Activated B cell treated with CpG ODN at 0.5 μM for 24 hours (primary cell): ENCODE results near the gene OSBPL1A. TPM values are rescaled to one million over a fixed set of nuclear protein-coding genes. Genes with fewer than 3 reads are reported as not detected.

ENCODE experiments used
- ATAC-seq: fragments of 200-7000 bp; cut with Tn5 transposase; one replicate; pipeline ENCODE4 v1.10.0; 2021; ENCODE audit warnings: low read depth, mild to moderate bottlenecking, moderate library complexity
- CTCF ChIA-PET: fragments of 350-600 bp; sonication (Branson Sonifier 250); formaldehyde crosslinking; loops from one replicate; lab custom pipeline; 2021; ENCODE audit warnings: antibody characterized with exemption; lab: Charles Lee
- POLR2A ChIA-PET: fragments of 350-600 bp; sonication (Branson Sonifier 250); formaldehyde crosslinking; loops from one replicate; lab custom pipeline; 2021; ENCODE audit warnings: antibody characterized with exemption; lab: Charles Lee
- DNase-seq: peaks from one replicate; pipeline ENCODE4 v3.0.0; 2022
- H3K27ac Mint-ChIP-seq: one replicate; pipeline ENCODE4 v1.8.0; 2020; ENCODE audit warnings: mixed read lengths
- H3K27me3 Mint-ChIP-seq: one replicate; pipeline ENCODE4 v1.8.0; 2021; ENCODE audit warnings: mixed read lengths
- H3K36me3 Mint-ChIP-seq: one replicate; pipeline ENCODE4 v1.8.0; 2021; ENCODE audit warnings: low read depth, mixed read lengths
- H3K4me1 Mint-ChIP-seq: one replicate; pipeline ENCODE4 v1.8.0; 2021; ENCODE audit warnings: mixed read lengths
- H3K4me3 Mint-ChIP-seq: one replicate; pipeline ENCODE4 v1.8.0; 2020; ENCODE audit warnings: mild to moderate bottlenecking, mixed read lengths
- H3K9me3 Mint-ChIP-seq: one replicate; pipeline ENCODE4 v1.8.0; 2020; ENCODE audit warnings: mixed read lengths
- CTCF ChIP-seq: fragments of 200-600 bp; IDR thresholded peaks from one replicate; pipeline ENCODE4 v1.8.0; 2022; ENCODE audit warnings: antibody characterized with exemption, mild to moderate bottlenecking
- intact Hi-C: fragments of 100-400 bp; cut with micrococcal nuclease; formaldehyde crosslinking; loops from one replicate; pipeline ENCODE4 v1.15.1; 2024
- total RNA-seq: library from RNA; stranded (reverse); gene quantifications from 2 replicates; pipeline ENCODE4 v1.2.3, GENCODE V29; 2022

The OSBPL1A gene
- total RNA-seq, 1 donor from 2014 or later: 0.80 TPM

- POLR2A ChIA-PET: no interaction called here
- no peak for TF ChIP-seq CTCF
Measured at GRCh38 chr18:24248359-24248758, 149.3 kb downstream of the OSBPL1A start.

GRCh38 chr18:24246143-24246542 is 151.5 kb downstream of the OSBPL1A start:
- Mint-ChIP-seq H3K36me3 (no peaks in the 10 kb centered on the region), H3K4me3 (no peak overlapping the region), H3K27me3 (peaks cover 2% of the 10 kb centered on the region), H3K9me3 (no peaks in the 10 kb centered on the region), H3K27ac (no peak overlapping the region), H3K4me1 (no peaks in the 10 kb centered on the region)
- ATAC-seq (no peak), DNase-seq (no peak)
- intact Hi-C loops: no loop called here
- no peak for TF ChIP-seq CTCF
- ChIA-PET POLR2A (no interaction called here), CTCF (no interaction called here)

More at GRCh38 chr18:24248359-24248758, 149.3 kb downstream of the OSBPL1A start:
- CTCF ChIA-PET: no interaction called here
- H3K4me1 Mint-ChIP-seq: no peaks in the 10 kb centered on the region
- no peak for ATAC-seq
- intact Hi-C loops: no loop called here
- H3K9me3 Mint-ChIP-seq: no peaks in the 10 kb centered on the region
- no peaks in the 10 kb centered on the region for H3K36me3 Mint-ChIP-seq
- no peak overlapping the region for H3K4me3 Mint-ChIP-seq
- no peak for DNase-seq
- peaks cover 2% of the 10 kb centered on the region for H3K27me3 Mint-ChIP-seq
- no peak overlapping the region for H3K27ac Mint-ChIP-seq

- intact Hi-C loops: no loop called here
- Mint-ChIP-seq H3K36me3 (no peaks in the 10 kb centered on the region), H3K9me3 (no peaks in the 10 kb centered on the region), H3K4me1 (no peaks in the 10 kb centered on the region), H3K27me3 (peaks cover 2% of the 10 kb centered on the region), H3K4me3 (no peak overlapping the region), H3K27ac (no peak overlapping the region)
- no peak for TF ChIP-seq CTCF
- DNase-seq: no peak
- ChIA-PET POLR2A (no interaction called here), CTCF (no interaction called here)
- no peak for ATAC-seq
Measured at GRCh38 chr18:24244698-24245097, 152.9 kb downstream of the OSBPL1A start.

GRCh38 chr18:24243677-24244076 is 153.9 kb downstream of the OSBPL1A start:
- DNase-seq: no peak

GRCh38 chr18:24239341-24239740 is 158.3 kb downstream of the OSBPL1A start:
- DNase-seq: no peak
- no peaks in the 10 kb centered on the region for H3K36me3 Mint-ChIP-seq
- H3K27me3 Mint-ChIP-seq: no peaks in the 10 kb centered on the region
- H3K27ac Mint-ChIP-seq: no peak overlapping the region
- no peak for TF ChIP-seq CTCF
- ChIA-PET CTCF (no interaction called here), POLR2A (no interaction called here)
- no peaks in the 10 kb centered on the region for H3K4me1 Mint-ChIP-seq
- intact Hi-C loops: no loop called here
- no peaks in the 10 kb centered on the region for H3K9me3 Mint-ChIP-seq
- no peak overlapping the region for H3K4me3 Mint-ChIP-seq
- no peak for ATAC-seq

More at GRCh38 chr18:24243677-24244076, 153.9 kb downstream of the OSBPL1A start:
- Mint-ChIP-seq H3K36me3 (no peaks in the 10 kb centered on the region), H3K4me1 (no peaks in the 10 kb centered on the region), H3K9me3 (no peaks in the 10 kb centered on the region), H3K4me3 (no peak overlapping the region), H3K27ac (no peak overlapping the region), H3K27me3 (peaks cover 2% of the 10 kb centered on the region)
- ATAC-seq: no peak
- ChIA-PET POLR2A (no interaction called here), CTCF (no interaction called here)
- TF ChIP-seq CTCF: no peak
- intact Hi-C loops: no loop called here
